IMR-90 (cell line): Measurements from ENCODE around the gene TNS3. TPM values are rescaled to one million over a fixed set of nuclear protein-coding genes. Genes with fewer than 3 reads are reported as not detected.

ENCODE experiments used
- ATAC-seq: fragments of 200-7000 bp; cut with Tn5 transposase; 2 replicates; pipeline ENCODE4 v1.9.1; 2020; ENCODE audit warnings: low read depth, mild to moderate bottlenecking, moderate library complexity
- BruUV-seq: library from RNA; stranded (reverse); fragments of 400-500 nt; replicated peaks from 2 replicates; lab custom pipeline; 2021; lab: Mats Ljungman, UMichigan
- CTCF ChIA-PET: fragments of 300-600 bp; formaldehyde crosslinking; extraction: SDS; loops from one replicate; lab custom pipeline; 2021; ENCODE audit warnings: antibody characterized with exemption; lab: Yijun Ruan, JAX
- POLR2A ChIA-PET: fragments of 300-600 bp; sonication (Branson Sonifier 250); formaldehyde crosslinking; loops from one replicate; lab custom pipeline; 2022; ENCODE audit warnings: antibody characterized with exemption; ENCODE audit not compliant: unreplicated experiment; lab: Charles Lee
- DNase-seq: peaks from one replicate; pipeline ENCODE4 v3.0.0; 2013
- H2AFZ ChIP-seq: replicated peaks from 2 replicates; pipeline ENCODE3; 2013; ENCODE audit warnings: low read length, mild to moderate bottlenecking; ENCODE audit not compliant: poor library complexity
- H2AK5ac ChIP-seq: 2 replicates; pipeline ENCODE4 v1.6.1; 2013; ENCODE audit warnings: low read depth, low read length, inconsistent platforms
- H2AK9ac ChIP-seq: replicated peaks from 2 replicates; pipeline ENCODE3; 2013; ENCODE audit warnings: mild to moderate bottlenecking, low read depth, low read length, moderate library complexity; ENCODE audit not compliant: poor library complexity
- H2BK120ac ChIP-seq: 2 replicates; pipeline ENCODE4 v1.6.1; 2013; ENCODE audit warnings: low read depth, low read length, inconsistent platforms
- H2BK15ac ChIP-seq: 3 replicates; pipeline ENCODE4 v1.6.1; 2013; ENCODE audit warnings: low read depth, low read length, inconsistent platforms
- H2BK20ac ChIP-seq: 2 replicates; pipeline ENCODE4 v1.6.1; 2013; ENCODE audit warnings: low read depth, mild to moderate bottlenecking, inconsistent platforms, low read length, moderate library complexity
- H2BK5ac ChIP-seq: 2 replicates; pipeline ENCODE4 v1.6.1; 2013; ENCODE audit warnings: mild to moderate bottlenecking, low read depth, low read length, inconsistent platforms; ENCODE audit not compliant: poor library complexity, severe bottlenecking
- H3K14ac ChIP-seq: replicated peaks from 2 replicates; pipeline ENCODE4 v1.6.1; 2013; ENCODE audit warnings: low read depth, low read length, inconsistent platforms
- H3K18ac ChIP-seq: 2 replicates; pipeline ENCODE4 v1.6.1; 2013; ENCODE audit warnings: low read depth, low read length, control low read depth
- H3K23ac ChIP-seq: 2 replicates; pipeline ENCODE4 v1.6.1; 2013; ENCODE audit warnings: low read depth, low read length, inconsistent platforms
- H3K27ac ChIP-seq: 2 replicates; pipeline ENCODE4 v1.5.1; 2013; ENCODE audit warnings: mild to moderate bottlenecking, control low read depth, low read length; ENCODE audit not compliant: insufficient read depth
- H3K27me3 ChIP-seq: 2 replicates; pipeline ENCODE4 v1.6.1; 2013; ENCODE audit warnings: low read length; ENCODE audit not compliant: control insufficient read depth, insufficient read depth
- H3K36me3 ChIP-seq: 2 replicates; pipeline ENCODE4 v1.6.1; 2013; ENCODE audit warnings: low read length, mixed read lengths; ENCODE audit not compliant: control insufficient read depth, insufficient read depth
- H3K4ac ChIP-seq: 2 replicates; pipeline ENCODE4 v1.6.1; 2013; ENCODE audit warnings: low read depth, low read length, inconsistent platforms
- H3K4me1 ChIP-seq: 2 replicates; pipeline ENCODE4 v1.6.1; 2013; ENCODE audit warnings: low read length, mixed read lengths; ENCODE audit not compliant: control insufficient read depth, insufficient read depth
- H3K4me2 ChIP-seq: 2 replicates; pipeline ENCODE4 v1.6.1; 2013; ENCODE audit warnings: low read depth, mild to moderate bottlenecking, control low read depth, low read length, moderate library complexity
- H3K4me3 ChIP-seq: 2 replicates; pipeline ENCODE4 v1.5.1; 2013; ENCODE audit warnings: low read depth, mild to moderate bottlenecking, control low read depth, low read length, moderate library complexity; ENCODE audit not compliant: insufficient read depth
- H3K56ac ChIP-seq: 2 replicates; pipeline ENCODE4 v1.6.1; 2013; ENCODE audit warnings: low read length, inconsistent platforms; ENCODE audit not compliant: insufficient read depth; ENCODE audit errors: extremely low read depth
- H3K79me1 ChIP-seq, 2 experiments: 2 replicates each; pipeline ENCODE4 v1.6.1; 2013; ENCODE audit warnings: low read length in 2 of 2, inconsistent platforms in 1 of 2, low read depth in 1 of 2
- H3K9ac ChIP-seq: 2 replicates; pipeline ENCODE4 v1.6.1; 2013; ENCODE audit warnings: low read depth, low read length, control low read depth
- H3K9me1 ChIP-seq: 2 replicates; pipeline ENCODE4 v1.6.1; 2013; ENCODE audit warnings: low read length, inconsistent platforms; ENCODE audit not compliant: insufficient read depth
- H3K9me3 ChIP-seq: 2 replicates; pipeline ENCODE4 v1.6.1; 2013; ENCODE audit warnings: low read length; ENCODE audit not compliant: control insufficient read depth, insufficient read depth
- H4K20me1 ChIP-seq: 2 replicates; pipeline ENCODE4 v1.6.1; 2013; ENCODE audit warnings: low read length, inconsistent platforms; ENCODE audit not compliant: insufficient read depth
- H4K5ac ChIP-seq: 2 replicates; pipeline ENCODE4 v1.6.1; 2013; ENCODE audit warnings: mild to moderate bottlenecking, low read depth, low read length, control low read depth
- H4K8ac ChIP-seq, 2 experiments: 2 replicates each; pipeline ENCODE4 v1.6.1; 2013; ENCODE audit warnings: low read depth in 2 of 2, low read length in 2 of 2, control low read depth in 1 of 2, inconsistent platforms in 1 of 2
- H4K91ac ChIP-seq: 2 replicates; pipeline ENCODE4 v1.6.1; 2013; ENCODE audit warnings: low read depth, low read length, inconsistent platforms; ENCODE audit not compliant: insufficient read depth
- CEBPB ChIP-seq: IDR thresholded peaks from 2 replicates; pipeline ENCODE4 v1.6.1; 2012; ENCODE audit warnings: low read depth, low read length, improper control_type of control experiment
- FOS ChIP-seq: fragments of 150-350 bp; IDR thresholded peaks from 2 replicates; pipeline ENCODE4 v1.6.1; 2016; ENCODE audit warnings: low read depth, low read length
- WGBS, 2 experiments: methylation state at CpG; one replicate each; pipeline versions ENCODE4 v1.1.5 to v1.1.7; 2013; ENCODE audit warnings: missing lambda C conversion rate in 2 of 2; ENCODE audit not compliant: insufficient read length in 1 of 2; ENCODE audit errors: extremely low coverage in 2 of 2; 5-methylcytosine and 5-hydroxymethylcytosine counted together
- dilution Hi-C: fragments of 300-500 bp; cut with HindIII; formaldehyde crosslinking; loops from one replicate; pipeline ENCODE4 v1.14.3; 2018; ENCODE audit warnings: low sequenced_read_pairs; ENCODE audit not compliant: unreplicated experiment
- in situ Hi-C: fragments of 300-500 bp; cut with MboI; formaldehyde crosslinking; loops from 3 replicates; pipeline ENCODE4 v1.14.3; 2019; ENCODE audit warnings: low sequenced_read_pairs, inconsistent platforms, mixed read lengths
- intact Hi-C: fragments of 100-400 bp; cut with micrococcal nuclease; formaldehyde crosslinking; loops from 2 replicates; pipeline ENCODE4 v1.10.0; 2022
- polyA plus RNA-seq, 3 experiments: library from polyadenylated mRNA; depleted of rRNA; stranded (reverse); fragments of >200 nt; gene quantifications; 2 replicates each; pipeline ENCODE4 v1.2.3, GENCODE V29; 2012; ENCODE audit warnings: low replicate concordance in 1 of 3
- total RNA-seq: library from RNA; depleted of rRNA; stranded (reverse); fragments of >200 nt; gene quantifications from 2 replicates; pipeline ENCODE4 v1.2.3, GENCODE V29; 2012

The TNS3 gene
- total and polyA plus RNA-seq, 2 of the 4 experiments (the other 2 are of a cell fraction), result 64.3 to 79.2 TPM

DNA sequence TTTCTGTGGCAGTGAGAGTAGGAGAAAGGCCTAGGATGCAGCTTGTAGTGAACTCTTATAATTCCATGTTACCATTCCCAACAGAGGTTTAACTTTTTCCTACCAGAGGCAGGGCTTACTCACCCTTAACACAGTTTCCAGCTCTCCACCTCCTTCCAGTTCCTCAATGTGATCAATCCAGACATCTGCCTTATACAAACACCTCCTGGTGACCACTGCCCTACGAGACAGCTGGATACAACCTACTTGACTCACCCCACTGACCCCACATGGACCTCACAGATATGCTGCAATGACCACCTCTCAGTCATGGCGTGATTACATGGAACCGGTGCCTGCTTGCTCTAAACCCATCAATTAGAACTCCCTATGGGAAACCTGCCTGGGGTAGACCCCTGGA is 326.5 kb downstream of the TNS3 start:
- TF ChIP-seq FOS (no peak), CEBPB (0 out of 2 replicates have a peak, but pooled peaks have one; percentile 12)
- Histone ChIP-seq H3K36me3 (no peaks in the 10 kb centered on the region), H2AK9ac (no peak overlapping the region), H4K8ac (no peak overlapping the region), H3K27ac (no peak overlapping the region), H3K23ac (peak overlapping the region; percentile 50; the same call in 1 of the 2 replicates), H4K20me1 (no peaks in the 10 kb centered on the region; the same call in 1 of the 2 replicates), H2BK120ac (no peak overlapping the region), H3K18ac (no peak overlapping the region), H3K79me1 (peaks cover 0 to 4% of the 10 kb centered on the region in 2 experiments; a peak in 1 of 4 replicates), H3K4me1 (peaks cover 6% of the 10 kb centered on the region), H2BK20ac (no peak overlapping the region), H3K14ac (0 out of 2 replicates have a peak overlapping the region, but pooled peaks have one; percentile 7), H2AK5ac (no peak overlapping the region; the same call in 1 of the 2 replicates), H2BK5ac (no peak overlapping the region), H3K9ac (no peak overlapping the region), H3K56ac (no peak overlapping the region), H4K5ac (no peak overlapping the region), H3K27me3 (no peaks in the 10 kb centered on the region), H3K9me1 (peaks cover 4% of the 10 kb centered on the region; the same call in 1 of the 2 replicates), H3K4ac (no peak overlapping the region), H2BK15ac (no peak overlapping the region), H3K4me3 (no peak overlapping the region), H3K9me3 (no peaks in the 10 kb centered on the region), H2AFZ (no peak overlapping the region), H3K4me2 (no peak overlapping the region), H4K91ac (no peak overlapping the region)
- peak; percentile 44 for DNase-seq
- ATAC-seq, result no peak
- in situ Hi-C loops, result loop anchor here (25.0 kb wide), 1 partner anchor 857 kb away; no protein-coding TSS in a partner anchor
- ChIA-PET POLR2A (no interaction called here), CTCF (interaction anchor here (0.6 kb wide), 1 partner anchor 559 kb away, joined by 3 read pairs; no protein-coding TSS in a partner anchor)
- intact Hi-C loops, result loop anchor here (2.0 kb wide), 1 partner anchor 1333 kb away; no protein-coding TSS in a partner anchor
- WGBS, 2 experiments, result 100% methylated on average over 1 of the region's 3 CpGs; no CpG with 5 or more reads in 1 of the 2 experiments
- no TSS peak for BruUV-seq
- dilution Hi-C loops, result no loop called here
